ENCODE measurements around the gene KLLN.
A peak's percentile ranks its signal among the peaks of the same experiment; 100 is the strongest.
"Not testable (repeated sequence)": the region's sequence is repeated elsewhere in the genome, so short reads cannot be mapped to it uniquely, and the experiment has no call there.

KLLN gene

GRCh38 chr10:87863053-87863943, at the start of gene KLLN, which contains the start of gene PTEN:
Gene KLLN, minus strand, starts transcription at chr10:87863533. Its CDS starts 1,046 bp downstream, at chr10:87862487.
Gene PTEN, plus strand, starts transcription at chr10:87863625. Its CDS starts 845 bp downstream, at chr10:87864470.
- DNase-seq (ENCODE audit: low read depth): peak; percentile 86

GRCh38 chr10:87903396-87903795, 40.1 kb upstream of the KLLN start:
- DNase-seq (ENCODE audit: low read depth): not testable (repeated sequence)

GRCh38 chr10:87897957-87898356, 34.6 kb upstream of the KLLN start:
- DNase-seq (ENCODE audit: low read depth): not testable (repeated sequence)

GRCh38 chr10:87896216-87896615, 32.9 kb upstream of the KLLN start:
- DNase-seq (ENCODE audit: low read depth): no peak

GRCh38 chr10:87895430-87895829, 32.1 kb upstream of the KLLN start:
- DNase-seq (ENCODE audit: low read depth): no peak

- DNase-seq (ENCODE audit: low read depth): no peak
Observed at GRCh38 chr10:87887548-87888289, 24.4 kb upstream of the KLLN start.

- DNase-seq (ENCODE audit: low read depth): no peak
Observed at GRCh38 chr10:87887146-87887545, 23.8 kb upstream of the KLLN start.

GRCh38 chr10:87886635-87887034, 23.3 kb upstream of the KLLN start:
- no peak for DNase-seq (ENCODE audit: low read depth)

- no peak for DNase-seq (ENCODE audit: low read depth)
Observed at GRCh38 chr10:87882555-87883294, 19.4 kb upstream of the KLLN start.

- DNase-seq (ENCODE audit: low read depth): not testable (repeated sequence)
Observed at GRCh38 chr10:87881373-87882059, 18.2 kb upstream of the KLLN start.

GRCh38 chr10:87880336-87880735, 17.0 kb upstream of the KLLN start:
- no peak for DNase-seq (ENCODE audit: low read depth)

- DNase-seq (ENCODE audit: low read depth): no peak
Observed at GRCh38 chr10:87878664-87879459, 15.5 kb upstream of the KLLN start.

- no peak for DNase-seq (ENCODE audit: low read depth)
Observed at GRCh38 chr10:87875929-87876571, 12.7 kb upstream of the KLLN start.

- DNase-seq (ENCODE audit: low read depth): no peak
Observed at GRCh38 chr10:87873656-87874055, 10.3 kb upstream of the KLLN start.

- no peak for DNase-seq (ENCODE audit: low read depth)
Observed at GRCh38 chr10:87872828-87873227, 9.5 kb upstream of the KLLN start.

- no peak for DNase-seq (ENCODE audit: low read depth)
Observed at GRCh38 chr10:87869773-87870551, 6.6 kb upstream of the KLLN start.

GRCh38 chr10:87869139-87869538, 5.8 kb upstream of the KLLN start:
- DNase-seq (ENCODE audit: low read depth): not testable (repeated sequence)

GRCh38 chr10:87868277-87868676, 4.9 kb upstream of the KLLN start:
- DNase-seq (ENCODE audit: low read depth): no peak

GRCh38 chr10:87867453-87867852, 4.1 kb upstream of the KLLN start:
- DNase-seq (ENCODE audit: low read depth): no peak

Data from fibroblast of the conjunctiva (primary cell).